Midbrain (tissue), 1 donor: Measurements from ENCODE around the gene RASSF4.

Source experiments
- DNase-seq: peaks from one replicate; lab custom pipeline; 2025; lab: John Stamatoyannopoulos, UW

Gene RASSF4

GRCh38 chr10:44962870-44963738 lies 3.5 kb downstream of the RASSF4 start:
- DNase-seq: no peak

- peak; percentile 97 for DNase-seq
Observed at GRCh38 chr10:44963772-44964633, 4.4 kb downstream of the RASSF4 start.

GRCh38 chr10:44965104-44965503 lies 5.5 kb downstream of the RASSF4 start:
- no peak for DNase-seq

- DNase-seq: no peak
Observed at GRCh38 chr10:44965651-44966097, 6.1 kb downstream of the RASSF4 start.

- no peak for DNase-seq
Observed at GRCh38 chr10:44966129-44966815, 6.7 kb downstream of the RASSF4 start.

- no peak for DNase-seq
Observed at GRCh38 chr10:44966816-44967509, 7.4 kb downstream of the RASSF4 start.

GRCh38 chr10:44967616-44968015 lies 8.0 kb downstream of the RASSF4 start:
- DNase-seq: no peak

- DNase-seq: peak; percentile 60
Observed at GRCh38 chr10:44968091-44968490, 8.5 kb downstream of the RASSF4 start.

- DNase-seq: no peak
Observed at GRCh38 chr10:44968500-44969400, 9.1 kb downstream of the RASSF4 start.

GRCh38 chr10:44969854-44970253 lies 10.3 kb downstream of the RASSF4 start:
- DNase-seq: peak; percentile 23

- no peak for DNase-seq
Observed at GRCh38 chr10:44970812-44971395, 11.3 kb downstream of the RASSF4 start.

- no peak for DNase-seq
Observed at GRCh38 chr10:44971434-44971833, 11.8 kb downstream of the RASSF4 start.

- no peak for DNase-seq
Observed at GRCh38 chr10:44971935-44972757, 12.5 kb downstream of the RASSF4 start.

- DNase-seq: no peak
Observed at GRCh38 chr10:44972874-44973306, 13.3 kb downstream of the RASSF4 start.

- no peak for DNase-seq
Observed at GRCh38 chr10:44973323-44974081, 13.9 kb downstream of the RASSF4 start.

- no peak for DNase-seq
Observed at GRCh38 chr10:44974082-44974627, 14.6 kb downstream of the RASSF4 start.

GRCh38 chr10:44974628-44975430 lies 15.2 kb downstream of the RASSF4 start:
- DNase-seq: peak; percentile 61
